Heart right ventricle (tissue), 16 donors: ENCODE measurements around the gene CELSR1. TPM values are rescaled to one million over a fixed set of nuclear protein-coding genes. Genes with fewer than 3 reads are reported as not detected.

Experiments used
- ATAC-seq, 8 donors: fragments of 200-7000 bp; cut with Tn5 transposase; one replicate each; pipeline ENCODE4 v1.9.1; 2020; ENCODE audit warnings: mild to moderate bottlenecking in 8 of 8, moderate library complexity in 8 of 8, moderate number of reproducible peaks in 1 of 8
- DNase-seq, 2 donors: peaks; one replicate each; pipeline ENCODE4 v3.0.0-alpha.2; 2020
- H3K27ac ChIP-seq, 10 donors: fragments of 200-600 bp; sonication (generic) in 2 of 10; one replicate each; pipeline versions ENCODE4 v1.5.0 to v1.8.0; 2020 to 2022; ENCODE audit warnings: mild to moderate bottlenecking in 3 of 10
- H3K27me3 ChIP-seq, 7 donors: fragments of 200-600 bp; one replicate each; pipeline ENCODE4 v1.8.0; 2021 to 2022; ENCODE audit warnings: mild to moderate bottlenecking in 2 of 7
- H3K36me3 ChIP-seq, 9 donors: fragments of 200-600 bp; sonication (generic) in 1 of 9; one replicate each; pipeline versions ENCODE4 v1.5.0 to v1.8.0; 2020 to 2022; ENCODE audit warnings: mild to moderate bottlenecking in 2 of 9
- H3K4me1 ChIP-seq, 9 donors: fragments of 200-600 bp; sonication (generic) in 1 of 9; one replicate each; pipeline versions ENCODE4 v1.5.0 to v1.8.0; 2020 to 2022; ENCODE audit warnings: mild to moderate bottlenecking in 4 of 9
- H3K4me3 ChIP-seq, 10 donors: fragments of 200-600 bp; sonication (generic) in 2 of 10; one replicate each; pipeline versions ENCODE4 v1.5.0 to v1.8.0; 2020 to 2022; ENCODE audit warnings: mild to moderate bottlenecking in 7 of 10, moderate library complexity in 2 of 10
- H3K9me3 ChIP-seq, 11 donors: fragments of 200-600 bp in 10 of 11; sonication (generic) in 2 of 11; one replicate each; pipeline versions ENCODE4 v1.5.0 to v1.8.0; 2013 to 2022; ENCODE audit warnings: mild to moderate bottlenecking in 2 of 11, control low read depth in 1 of 11, moderate library complexity in 1 of 11
- CTCF ChIP-seq, 9 donors: fragments of 200-600 bp; sonication (generic) in 2 of 9; IDR thresholded peaks; one replicate each; pipeline versions ENCODE4 v1.5.0 to v1.8.0; 2021 to 2022; ENCODE audit warnings: antibody characterized with exemption in 9 of 9, mild to moderate bottlenecking in 5 of 9, moderate library complexity in 1 of 9
- WGBS, 2 donors: extraction: QIAGEN DNeasy Blood & Tissue Kit; methylation state at CpG; one replicate each; pipeline ENCODE4 v1.1.7; 2013; ENCODE audit warnings: inconsistent platforms in 1 of 2; 5-methylcytosine and 5-hydroxymethylcytosine counted together
- intact Hi-C, 10 donors: fragments of 100-400 bp; cut with DNase I; formaldehyde crosslinking; loops; one replicate each; pipeline versions ENCODE4 v1.11.1 to v1.14.2; 2022
- polyA plus RNA-seq, 2 donors: library from polyadenylated mRNA; stranded (reverse); fragments of 200-250 nt; gene quantifications; one replicate each; pipeline ENCODE4 v1.2.3, GENCODE V29; 2013
- total RNA-seq, 10 donors: library from RNA; stranded (reverse); fragmentation: NEBNext Ultra II Directional in 3 of 10; extraction: Animal tissue kit (Norgen Biotek cat#: 25700) in 3 of 10; gene quantifications; one replicate each; pipeline versions ENCODE4 v1.2.1 to v1.2.4, GENCODE V29; 2021 to 2023
- donor health status: Arrhythmogenic right ventricular cardiomyopathy.
- donor health status: ischemic (EF 13 %, LVEDD 7.1; RV severe dilation, severe dysfunction).
- donor health status: healthy with polysubstance abuse.
- donor health status: DM: no; HTN: yes; CAD: no.
- donor health status: DM: no; HTN: no; CAD: no.
- donor health status: ischemic (EF 25% LVEDD 6.9; RV normal size, moderate dysfunction).
- donor health status: ischemic (EF 25% LVEDD 5.7; RV mildly dilated, moderate dysfunction).
- donor health status: healthy.
- donor health status: DM: yes; HTN: yes; CAD: no.
- donor health status: Ischemic cardiomyopathy.
- donor health status: ischemic (EF 35%, LVEDD 5.7; RV mildly dilated, moderate dysfunction).
- donor health status: nonischemic (EF 11% LVEDD 7.7; RV severe dilation, severe dysfunction).
- donor health status: DM: yes; HTN: yes; CAD: no.
- donor health status: PGD.
- donor health status: ischemic (EF 29% LVEDD 5.4; RV normal size, mild dysfunction).
- donor health status: nonischemic (EF 23%, LVEDD 6.1; RV moderate dilation, normal function).

The CELSR1 gene
- total and polyA plus RNA-seq, 12 donors: 4.0 to 16.7 (median 11.4) TPM

- ATAC-seq: no peak
- no peak for TF ChIP-seq CTCF (IDR thresholded peaks at IDR 0.05)
These were observed 157.4 kb downstream of the CELSR1 start for GRCh38 chr22:46380069-46380468.

GRCh38 chr22:46379066-46379930 is 158.1 kb downstream of the CELSR1 start:
- Histone ChIP-seq H3K27ac (no peak overlapping the region), H3K4me3 (no peak overlapping the region), H3K4me1 (peaks cover 0 to 15% (median 3%) of the 10 kb centered on the region in 9 donors), H3K36me3 (no peaks in the 10 kb centered on the region), H3K27me3 (peaks cover 0 to 6% (median 0%) of the 10 kb centered on the region in 7 donors), H3K9me3 (peaks cover 0 to 14% (median 4%) of the 10 kb centered on the region in 11 donors)
- intact Hi-C loops: loop anchor here in 1 of 10 donors (5.0 kb wide), 1 partner anchor 1003 kb away; no protein-coding TSS in a partner anchor
- DNase-seq (no peak), ATAC-seq (no peak)
- TF ChIP-seq CTCF (IDR thresholded peaks at IDR 0.05): no peak
- WGBS, 2 donors: 81 to 82% methylated on average over 29 of the region's 29 CpGs

More at GRCh38 chr22:46380069-46380468, 157.4 kb downstream of the CELSR1 start:
- H3K4me1 ChIP-seq: peaks cover 0 to 15% (median 3%) of the 10 kb centered on the region in 9 donors
- H3K4me3 ChIP-seq: no peak overlapping the region
- DNase-seq: no peak
- H3K27ac ChIP-seq: no peak overlapping the region
- intact Hi-C loops: no loop called here
- H3K36me3 ChIP-seq: no peaks in the 10 kb centered on the region
- WGBS, 2 donors: 80 to 84% methylated on average over 19 of the region's 19 CpGs
- H3K27me3 ChIP-seq: no peaks in the 10 kb centered on the region
- H3K9me3 ChIP-seq: peaks cover 0 to 14% (median 4%) of the 10 kb centered on the region in 11 donors

- intact Hi-C loops: loop anchor here in 1 of 10 donors (5.0 kb wide), 1 partner anchor 1004 kb away; no protein-coding TSS in a partner anchor
- DNase-seq (peak in 1 of 2 donors; percentile 4), ATAC-seq (peak in 1 of 8 donors; percentile 9)
- Histone ChIP-seq H3K36me3 (no peaks in the 10 kb centered on the region), H3K9me3 (peaks cover 0 to 14% (median 4%) of the 10 kb centered on the region in 11 donors), H3K27me3 (peaks cover 0 to 12% (median 0%) of the 10 kb centered on the region in 7 donors), H3K4me1 (peaks cover 0 to 15% (median 3%) of the 10 kb centered on the region in 9 donors), H3K4me3 (no peak overlapping the region), H3K27ac (no peak overlapping the region)
- TF ChIP-seq CTCF (IDR thresholded peaks at IDR 0.05): no peak
- 73 to 82% methylated on average over 22 of the region's 22 CpGs for WGBS, 2 donors
These were observed 158.9 kb downstream of the CELSR1 start for GRCh38 chr22:46378426-46379065.
